NCI-H510A (cell line): ENCODE results near the gene ZBTB42.

ENCODE experiments used
- DNase-seq: peaks from one replicate; lab custom pipeline; 2025; lab: John Stamatoyannopoulos, UW

Gene ZBTB42

DNA sequence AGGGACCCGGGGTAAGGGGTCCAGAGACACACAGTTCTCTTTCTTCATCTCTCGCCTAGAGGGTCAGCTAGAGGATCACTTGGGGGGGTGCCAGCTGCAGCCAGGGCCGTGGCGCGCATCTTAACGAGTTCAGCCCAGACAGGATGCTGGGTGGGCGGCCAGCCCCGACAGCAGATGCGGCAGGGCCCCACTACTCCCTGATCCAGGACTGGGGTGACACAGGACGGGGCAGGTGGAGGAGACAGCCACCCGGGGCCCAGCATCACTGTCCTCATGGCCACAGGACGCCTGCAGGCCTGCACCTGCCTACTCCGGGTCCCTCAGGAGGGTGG is 18.1 kb upstream of the ZBTB42 start:
- no peak for DNase-seq

DNA sequence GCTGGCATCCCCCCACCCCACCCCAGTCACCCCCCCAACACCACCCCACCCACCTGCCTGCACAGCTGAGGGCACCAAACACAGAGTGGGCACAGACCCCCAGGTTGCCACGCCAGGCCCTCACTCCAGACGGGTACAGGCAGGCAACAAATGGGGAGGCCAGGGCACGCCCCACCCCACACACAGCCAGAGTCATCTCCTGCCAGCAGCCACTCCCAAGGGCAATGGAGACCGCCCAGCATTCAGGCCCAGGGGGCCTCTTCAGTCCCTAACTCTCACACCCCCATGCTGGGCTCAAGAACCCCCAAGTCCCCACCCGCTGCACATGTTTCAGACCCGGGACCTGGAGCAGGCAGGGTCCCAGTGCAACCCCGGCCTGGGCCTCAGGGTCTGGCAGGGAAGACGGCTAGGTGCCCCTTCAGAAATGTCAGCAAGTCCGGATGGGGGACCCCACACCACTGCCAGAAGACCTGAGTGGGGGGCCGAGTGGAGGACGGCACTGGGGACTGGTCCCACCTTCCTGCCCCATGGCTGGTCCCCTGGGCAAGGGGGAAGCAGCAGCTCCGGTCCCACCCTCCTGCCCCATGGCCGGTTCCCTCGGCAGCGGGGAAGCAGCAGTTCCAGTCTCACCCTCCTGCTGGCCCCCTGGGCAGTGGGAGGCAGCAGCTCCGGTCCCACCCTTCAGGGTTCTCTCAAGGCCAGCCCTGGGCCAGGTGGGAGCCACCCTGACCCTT is 17.2 kb upstream of the ZBTB42 start:
- DNase-seq: no peak

DNA sequence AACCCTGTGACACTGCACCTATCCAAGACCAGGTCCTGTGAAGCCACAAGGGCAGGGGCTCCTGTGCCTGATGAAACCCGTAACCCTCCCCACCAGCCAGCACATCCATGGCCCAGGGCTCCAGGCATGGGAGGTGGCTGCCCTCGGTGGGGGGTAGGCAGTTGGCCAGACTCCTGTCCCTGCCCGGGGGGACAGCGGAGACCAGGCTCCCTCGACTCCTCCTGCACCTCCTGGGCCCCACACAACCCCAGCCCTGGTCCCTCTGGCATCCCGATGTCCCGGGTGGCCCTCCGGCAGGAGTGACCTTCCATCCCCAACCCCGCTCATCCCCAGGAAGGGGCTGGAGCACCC is 16.7 kb upstream of the ZBTB42 start:
- no peak for DNase-seq

GRCh38 chr14:104784846-104785707 is 15.8 kb upstream of the ZBTB42 start:
- peak; percentile 58 for DNase-seq

- DNase-seq: no peak
Measured at GRCh38 chr14:104785708-104786080, 15.2 kb upstream of the ZBTB42 start.

DNA sequence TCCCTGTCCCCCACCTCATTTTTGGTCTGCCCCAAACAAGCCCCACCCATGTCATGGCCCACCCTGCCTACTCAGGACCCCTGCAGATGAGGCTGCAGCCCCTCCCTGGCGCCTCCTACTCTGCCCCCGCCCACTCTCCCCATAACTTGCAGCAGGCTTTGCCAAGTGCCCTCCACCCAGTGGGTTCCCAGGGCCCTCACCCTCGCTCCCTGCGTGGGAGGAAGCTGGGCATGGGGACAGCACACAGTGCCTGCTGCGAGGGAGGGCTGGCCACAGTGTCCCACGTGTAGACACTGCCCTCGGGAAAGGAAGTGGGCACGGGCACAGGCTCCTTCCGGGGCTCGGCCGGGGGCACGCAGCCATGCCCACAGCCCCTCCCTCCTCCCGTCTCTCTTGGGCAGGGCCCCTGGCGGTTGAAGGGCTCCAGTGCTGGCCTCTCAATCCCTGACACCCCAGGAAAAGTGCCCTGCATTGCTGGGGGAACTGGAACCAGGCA is 14.8 kb upstream of the ZBTB42 start:
- no peak for DNase-seq

DNA sequence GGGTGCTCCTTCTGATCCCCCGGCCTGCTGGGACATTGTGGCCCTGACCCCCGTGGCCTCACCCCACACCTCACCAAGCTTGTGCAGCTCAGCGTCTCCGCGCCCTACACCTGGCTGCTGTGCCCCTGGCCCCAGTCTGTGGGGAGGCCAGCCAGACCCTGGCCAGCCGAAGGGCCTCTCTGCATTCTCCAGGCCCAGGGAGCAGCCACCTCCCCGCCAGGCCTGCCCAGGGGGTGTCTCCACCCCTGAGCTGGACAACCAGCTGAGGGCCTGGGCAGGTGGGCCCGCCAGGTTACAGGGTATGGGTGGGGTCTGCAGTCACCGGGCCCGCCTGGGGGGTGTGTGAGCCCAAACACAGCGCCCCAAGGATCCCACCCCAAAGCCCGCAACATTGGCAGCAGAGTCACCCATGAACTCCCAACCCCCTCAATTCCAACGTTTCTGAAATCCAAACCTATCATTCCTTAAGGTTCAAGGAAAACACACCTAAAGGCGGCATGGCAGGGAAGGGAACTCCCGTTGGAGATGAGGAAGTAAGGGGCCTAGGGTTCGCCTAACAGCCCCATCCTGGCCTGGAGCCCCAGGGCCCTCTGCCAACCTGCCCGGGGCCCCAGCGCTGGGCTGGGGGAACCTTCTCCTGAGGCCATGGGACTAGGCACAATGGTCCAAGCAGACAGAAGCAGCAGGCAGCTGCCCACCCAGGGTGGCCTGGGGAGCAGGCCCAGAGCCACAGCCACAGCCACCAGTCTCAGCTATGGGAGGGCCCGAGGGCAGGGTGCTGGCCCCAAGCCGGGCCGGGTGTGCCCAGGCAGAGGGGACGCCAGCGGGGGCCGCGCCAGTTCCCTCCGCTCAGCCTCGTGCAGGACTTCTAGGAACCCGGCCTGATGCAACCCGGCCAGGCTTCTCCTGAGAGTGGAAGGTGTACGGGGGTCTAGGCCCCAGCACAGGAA is 13.9 kb upstream of the ZBTB42 start:
- no peak for DNase-seq

DNA sequence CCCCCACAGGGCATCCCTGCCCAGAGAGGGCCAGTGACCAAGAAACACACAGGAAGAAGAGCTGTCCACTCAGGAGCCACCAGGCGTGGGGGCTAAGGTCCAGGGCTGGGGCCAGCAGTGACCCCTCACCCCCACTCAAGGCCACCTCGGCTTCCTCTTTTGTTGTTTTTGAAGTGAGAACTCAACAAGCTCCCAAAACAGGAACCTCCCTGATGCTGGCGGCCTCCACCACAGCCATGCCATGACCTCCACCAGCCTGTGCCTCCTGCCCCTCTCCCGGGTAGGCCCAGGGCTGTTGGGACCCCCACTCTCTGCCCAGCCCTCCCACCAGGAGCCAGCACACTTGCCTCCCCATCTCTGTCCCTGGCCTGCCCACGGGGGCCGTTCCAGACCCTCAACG is 13.2 kb upstream of the ZBTB42 start:
- no peak for DNase-seq

DNA sequence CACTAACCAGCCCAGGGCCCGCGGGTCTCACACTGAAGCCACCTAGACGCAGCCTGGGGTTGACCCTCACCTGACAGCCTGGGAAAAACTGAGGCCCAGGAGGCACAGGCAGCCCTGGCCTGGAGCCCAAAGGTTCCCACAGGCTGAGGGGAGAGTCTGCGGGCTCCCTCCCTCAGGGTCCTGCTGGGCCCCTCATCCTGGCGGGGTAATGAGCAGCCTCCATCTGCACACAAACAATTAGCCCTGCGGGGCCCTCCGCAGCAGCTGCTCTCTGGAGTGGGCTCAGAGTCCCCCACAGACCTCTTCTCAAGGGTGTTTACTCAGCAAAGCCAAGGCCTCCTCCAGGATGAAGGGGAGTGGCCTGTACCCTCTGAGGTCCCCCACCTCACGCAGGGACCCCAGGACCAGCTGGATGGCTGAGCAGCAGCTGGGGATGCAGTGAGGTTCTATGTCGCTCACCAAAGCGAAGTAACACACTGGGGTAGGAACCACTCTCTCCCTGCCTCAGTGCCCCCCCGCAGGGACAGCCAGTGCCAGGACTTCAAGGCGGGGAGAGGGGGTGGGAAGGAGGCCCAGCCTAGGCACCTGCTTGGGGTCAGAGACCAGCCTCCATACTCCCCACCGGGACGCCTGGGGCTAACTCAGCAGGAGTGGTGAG is 12.6 kb upstream of the ZBTB42 start:
- no peak for DNase-seq

- no peak for DNase-seq
Measured at GRCh38 chr14:104788873-104789663, 11.8 kb upstream of the ZBTB42 start.

DNA sequence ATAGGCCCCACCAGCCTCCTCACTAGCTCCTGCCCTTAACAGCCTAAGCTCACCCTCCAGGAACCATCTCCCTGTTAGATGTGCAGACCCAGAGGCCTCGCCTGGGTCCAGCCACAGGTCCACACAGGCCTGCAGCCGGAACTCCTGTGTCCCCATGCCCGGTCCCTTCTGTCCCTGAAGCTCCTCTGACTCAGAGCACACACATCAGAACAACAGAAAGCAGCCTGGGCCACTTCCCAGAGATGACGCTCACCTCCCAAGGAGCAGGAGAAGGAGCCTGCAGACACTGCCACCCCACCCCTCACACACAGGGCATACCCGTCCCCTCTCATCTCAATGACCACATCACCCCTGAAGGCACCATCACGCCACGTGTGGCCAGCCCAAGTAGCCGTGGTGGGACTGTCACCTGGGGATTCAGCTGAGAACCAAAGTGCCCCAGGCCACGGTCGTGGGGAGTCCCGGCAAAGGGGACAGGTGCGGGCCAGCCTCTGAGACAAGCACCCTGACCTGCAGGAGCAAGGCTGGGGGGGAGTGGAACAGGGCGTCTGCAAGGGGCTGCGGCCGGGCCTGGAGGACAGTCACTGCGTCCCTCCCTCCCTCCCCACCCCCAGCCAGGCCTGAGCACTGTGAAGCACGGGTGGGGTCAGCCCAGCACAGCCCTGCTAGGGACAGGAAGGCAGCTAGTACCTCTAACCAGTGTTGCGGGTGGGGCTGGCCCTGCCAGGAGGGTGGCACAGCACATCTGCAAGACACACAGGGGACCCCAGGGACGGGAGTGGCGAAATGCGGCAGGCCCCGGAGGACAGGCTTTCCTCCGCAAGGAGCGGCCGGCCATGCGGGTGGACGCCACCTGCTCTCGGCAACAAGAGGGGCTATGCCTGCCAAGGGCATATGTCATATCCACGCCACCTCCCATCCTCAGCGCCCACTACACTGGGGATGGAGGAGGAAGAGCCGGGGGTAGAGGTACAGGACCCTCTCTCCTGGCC is 10.9 kb upstream of the ZBTB42 start:
- no peak for DNase-seq

- no peak for DNase-seq
Measured at GRCh38 chr14:104791425-104791824, 9.5 kb upstream of the ZBTB42 start.

DNA sequence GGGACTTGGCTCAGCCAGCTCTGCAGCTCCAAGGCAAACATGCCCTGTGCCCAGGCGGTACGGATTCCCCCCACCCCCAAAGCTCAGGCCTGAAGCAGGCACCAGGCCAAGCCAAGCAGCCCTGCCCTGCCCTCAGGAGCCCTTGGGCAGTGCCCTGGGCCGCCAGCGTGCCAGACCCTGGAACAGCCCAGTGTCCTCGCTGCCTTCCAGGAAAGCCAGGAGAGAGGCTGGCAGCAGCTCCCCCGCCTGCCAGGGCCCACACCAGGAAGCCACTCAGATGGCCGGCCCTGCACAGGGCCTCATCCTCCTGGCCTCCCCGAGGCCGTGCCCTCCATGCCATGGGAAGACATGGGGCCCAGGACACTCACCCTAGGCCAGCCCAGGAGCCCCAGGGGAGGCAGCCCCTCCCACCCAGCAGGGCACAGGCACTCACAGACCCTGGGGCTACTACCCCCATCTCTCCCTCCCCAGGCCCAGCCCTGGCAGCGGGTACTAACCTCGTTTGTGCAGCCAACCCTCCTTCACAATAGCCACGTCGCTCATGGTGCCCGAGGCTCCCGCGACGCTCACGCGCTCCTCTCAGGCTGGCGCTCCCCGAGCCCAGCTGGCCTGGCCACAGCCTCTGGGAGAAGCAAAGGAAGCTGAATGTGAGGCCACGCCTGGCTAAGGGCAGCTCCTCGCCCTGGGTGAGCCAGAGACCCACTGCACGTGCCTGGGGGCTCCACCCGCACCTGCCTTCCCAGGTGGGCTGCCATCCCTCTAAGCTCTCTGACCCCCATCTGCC is 8.6 kb upstream of the ZBTB42 start:
- DNase-seq: no peak

DNA sequence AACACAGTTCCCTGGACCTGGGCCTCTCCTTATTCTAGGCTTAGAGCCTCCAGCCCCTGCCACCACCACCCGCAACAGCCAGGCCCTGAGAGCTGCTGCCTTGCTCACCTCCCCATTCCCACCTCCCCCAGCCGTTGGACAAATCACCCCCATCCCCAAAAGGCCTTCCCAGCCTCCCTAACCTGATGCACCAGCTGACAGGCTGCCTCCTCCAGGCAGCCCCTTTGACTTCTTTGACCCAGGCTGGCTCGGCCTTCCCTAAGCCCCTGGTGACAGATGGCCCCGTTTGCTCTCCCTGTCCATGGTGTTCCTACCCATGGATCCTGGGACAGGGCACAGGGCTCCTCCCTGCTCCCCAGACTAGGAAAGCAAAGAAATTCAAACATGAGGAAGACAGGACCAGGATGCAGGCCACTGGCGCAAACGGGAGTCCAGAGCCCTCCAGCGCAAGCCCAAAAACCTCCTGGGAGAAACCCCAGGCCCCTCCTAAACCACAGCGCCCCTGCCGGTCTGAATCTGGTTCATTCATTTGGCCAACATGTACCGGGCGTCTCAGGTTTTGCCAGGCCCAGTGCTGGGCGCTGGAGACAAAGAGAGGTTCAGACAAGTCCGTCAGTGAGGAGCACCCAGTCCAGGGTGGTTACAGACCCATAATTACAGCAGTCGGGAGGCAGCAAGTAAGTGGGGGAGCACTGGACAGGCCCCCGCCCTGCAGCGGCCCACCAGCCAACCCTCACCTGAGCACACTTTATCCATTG is 7.8 kb upstream of the ZBTB42 start:
- no peak for DNase-seq

- no peak for DNase-seq
Measured at GRCh38 chr14:104793703-104793959, 7.3 kb upstream of the ZBTB42 start.

DNA sequence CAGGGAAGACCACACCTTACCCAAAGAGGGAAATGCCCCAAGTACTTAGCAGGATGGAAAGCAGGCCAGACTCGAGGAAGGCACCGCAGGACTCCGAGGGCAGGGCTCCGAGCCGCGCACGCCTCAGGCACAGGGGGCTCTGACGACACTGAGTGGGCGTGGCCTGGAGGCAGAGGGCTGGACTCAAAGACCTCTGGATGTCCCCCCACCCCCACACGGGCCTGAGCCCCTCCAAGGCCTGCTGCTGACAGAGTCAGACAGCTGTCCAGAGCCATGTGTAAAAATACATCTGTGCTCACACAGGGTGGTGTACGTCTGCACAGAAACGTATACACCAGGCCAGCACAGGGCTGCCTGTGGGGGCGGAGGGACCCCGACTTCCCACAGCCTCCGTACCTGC is 6.8 kb upstream of the ZBTB42 start:
- DNase-seq: peak; percentile 39

DNA sequence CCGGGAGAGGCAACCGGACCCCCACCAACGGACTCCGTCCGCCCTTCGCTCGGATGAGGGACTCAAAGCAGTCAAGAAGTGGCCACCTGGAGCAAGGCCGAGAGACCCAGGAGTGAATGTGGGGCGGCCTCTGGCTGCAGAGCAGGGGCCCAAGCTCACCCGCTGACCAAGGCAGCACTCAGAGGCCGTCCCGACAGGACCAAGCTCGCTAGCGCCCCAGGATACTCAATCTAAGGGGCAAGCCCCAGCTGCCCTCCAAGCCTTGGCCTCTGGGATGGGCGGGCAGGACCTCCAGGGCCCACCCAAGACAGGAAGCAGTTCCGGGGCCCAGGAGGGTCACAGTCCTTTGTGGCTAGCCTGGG is 6.3 kb upstream of the ZBTB42 start:
- no peak for DNase-seq

DNA sequence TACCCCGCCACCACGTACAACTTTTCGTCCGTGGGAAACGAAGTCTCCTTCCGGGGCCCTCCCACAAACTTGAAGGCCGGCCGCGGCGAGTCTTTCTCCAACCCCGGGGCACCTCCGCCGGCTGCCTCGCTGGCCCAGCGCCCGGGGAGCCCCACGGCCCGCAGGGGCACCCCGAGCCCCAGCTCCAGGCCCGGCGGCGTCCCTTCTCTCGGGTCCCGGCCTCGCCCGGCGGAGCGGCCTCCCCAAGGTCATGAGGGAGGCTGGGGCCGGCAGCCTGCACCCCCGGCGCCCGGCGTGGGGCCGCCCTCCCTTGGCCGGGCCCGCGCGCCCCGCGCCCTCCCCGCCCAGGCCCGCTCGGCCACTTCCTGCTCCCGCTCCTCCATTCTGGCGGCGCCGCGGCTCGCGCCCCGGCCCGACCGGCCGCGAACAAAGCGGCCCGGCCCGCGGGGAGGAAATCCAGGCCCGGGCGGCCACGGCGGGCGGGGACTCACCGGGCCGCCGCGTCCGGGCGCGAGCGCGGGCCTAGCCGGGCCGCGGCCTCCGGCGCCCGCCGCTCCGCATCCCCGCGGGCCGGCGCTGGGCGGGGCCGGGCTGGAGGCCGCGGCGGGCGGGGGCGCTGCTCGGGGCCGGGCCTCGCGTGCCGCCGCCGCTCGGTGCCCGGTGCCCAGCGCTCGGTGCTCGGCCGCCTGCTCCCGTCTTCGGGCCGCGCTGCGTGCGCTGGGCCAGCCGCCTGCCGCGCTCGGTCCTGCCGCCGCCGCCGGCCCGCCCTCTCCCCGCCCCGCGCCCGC is 5.7 kb upstream of the ZBTB42 start, which contains the start of gene AKT1:
Gene AKT1 (minus strand): TSS at position 756 of the 788 bp plus-strand sequence. CDS start 3,105 bp downstream, outside the sequence.
- no peak for DNase-seq
